ENCODE measurements around the gene NPAT. TPM values are rescaled to one million over a fixed set of nuclear protein-coding genes. Genes with fewer than 3 reads are reported as not detected.
"Not testable (repeated sequence)": the region's sequence is repeated elsewhere in the genome, so short reads cannot be mapped to it uniquely, and the experiment has no call there.

The NPAT gene
- total RNA-seq, 2 donors from 2014 or later = 21.8 to 23.8 TPM

DNA sequence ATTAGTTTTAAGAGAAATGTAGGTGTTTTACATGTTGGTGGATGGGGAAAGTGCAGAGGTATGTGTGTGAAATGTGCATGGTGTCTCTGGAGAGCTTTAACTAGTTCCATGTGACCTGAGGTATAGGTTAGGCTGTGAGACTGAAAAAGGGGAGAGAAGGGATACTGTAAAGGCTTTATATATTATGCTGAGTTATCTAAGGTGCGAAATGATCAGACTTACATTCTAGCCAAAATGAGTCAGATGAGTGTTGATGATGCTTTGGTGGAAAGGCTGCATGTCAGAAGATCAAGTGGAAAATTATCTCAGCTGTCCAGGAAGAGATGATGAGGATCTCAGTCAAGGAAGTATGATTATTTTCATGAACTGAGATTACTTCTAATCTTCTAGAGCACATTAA, 85.2 kb downstream of the NPAT start:
- Mint-ChIP-seq H3K9me3 (no peaks in the 10 kb centered on the region), H3K4me1 (no peaks in the 10 kb centered on the region), H3K4me3 (no peak overlapping the region), H3K36me3 (ENCODE audit: low read depth) (peaks cover 39% of the 10 kb centered on the region), H3K27ac (no peak overlapping the region), H3K27me3 (ENCODE audit: insufficient read depth) (no peaks in the 10 kb centered on the region)
- Histone ChIP-seq H3K27ac (ENCODE audit: low read depth, low read length) (no peak overlapping the region), H3K9me3 (ENCODE audit: control insufficient read depth, low read length) (no peaks in the 10 kb centered on the region), H3K27me3 (ENCODE audit: control insufficient read depth, insufficient read depth, low read length, poor library complexity, severe bottlenecking) (no peaks in the 10 kb centered on the region), H3K4me3 (ENCODE audit: low read length) (no peak overlapping the region), H3K4me1 (ENCODE audit: control insufficient read depth, insufficient read depth, low read length) (no peaks in the 10 kb centered on the region), H3K9ac (ENCODE audit: extremely low read depth, low read length, poor library complexity, severe bottlenecking) (no peak overlapping the region), H3K36me3 (ENCODE audit: control insufficient read depth, insufficient read depth, low read length) (peaks cover 11% of the 10 kb centered on the region)
- WGBS, 2 experiments (ENCODE audit: insufficient coverage in 1 of 2, insufficient read length in 1 of 2) = 89 to 100% methylated on average over 1 of the region's 1 CpG
- TF ChIP-seq, protein P1, sequence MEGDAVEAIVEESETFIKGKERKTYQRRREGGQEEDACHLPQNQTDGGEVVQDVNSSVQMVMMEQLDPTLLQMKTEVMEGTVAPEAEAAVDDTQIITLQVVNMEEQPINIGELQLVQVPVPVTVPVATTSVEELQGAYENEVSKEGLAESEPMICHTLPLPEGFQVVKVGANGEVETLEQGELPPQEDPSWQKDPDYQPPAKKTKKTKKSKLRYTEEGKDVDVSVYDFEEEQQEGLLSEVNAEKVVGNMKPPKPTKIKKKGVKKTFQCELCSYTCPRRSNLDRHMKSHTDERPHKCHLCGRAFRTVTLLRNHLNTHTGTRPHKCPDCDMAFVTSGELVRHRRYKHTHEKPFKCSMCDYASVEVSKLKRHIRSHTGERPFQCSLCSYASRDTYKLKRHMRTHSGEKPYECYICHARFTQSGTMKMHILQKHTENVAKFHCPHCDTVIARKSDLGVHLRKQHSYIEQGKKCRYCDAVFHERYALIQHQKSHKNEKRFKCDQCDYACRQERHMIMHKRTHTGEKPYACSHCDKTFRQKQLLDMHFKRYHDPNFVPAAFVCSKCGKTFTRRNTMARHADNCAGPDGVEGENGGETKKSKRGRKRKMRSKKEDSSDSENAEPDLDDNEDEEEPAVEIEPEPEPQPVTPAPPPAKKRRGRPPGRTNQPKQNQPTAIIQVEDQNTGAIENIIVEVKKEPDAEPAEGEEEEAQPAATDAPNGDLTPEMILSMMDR (conservative IDR thresholded peaks at IDR 0.05) = no peak
- no peak for DNase-seq

DNA sequence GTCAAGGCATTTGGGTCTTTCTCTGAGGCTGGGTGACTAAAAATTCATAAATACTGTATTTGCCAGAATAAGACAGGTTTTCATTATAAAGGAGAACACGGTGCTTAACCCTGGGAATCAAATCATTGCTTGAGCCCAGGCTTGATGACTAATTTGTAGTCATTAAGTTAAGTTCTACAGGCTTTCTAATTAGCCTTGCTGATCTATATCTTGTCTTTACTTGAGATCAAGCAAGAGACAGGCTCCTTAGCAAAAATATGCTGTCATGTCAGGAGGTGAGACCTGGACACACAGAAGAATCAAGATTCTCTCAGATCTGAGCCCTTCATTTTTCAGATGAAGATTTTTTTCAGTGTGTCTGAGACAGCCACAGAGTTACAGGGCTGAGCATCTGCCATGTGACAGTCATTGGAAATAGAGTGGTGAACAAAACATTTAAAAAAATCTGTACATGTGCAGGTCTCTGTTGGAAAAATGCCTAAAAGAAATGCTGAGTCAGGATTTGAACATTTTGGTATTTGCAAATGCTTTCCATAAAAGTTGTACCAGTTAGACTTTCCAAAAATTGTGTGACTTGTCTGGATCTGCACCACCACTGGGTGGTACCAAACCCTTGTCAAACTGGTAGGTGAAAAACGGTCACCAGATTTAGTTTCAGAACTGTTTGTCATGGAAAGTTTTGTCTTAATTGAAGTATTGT, 86.4 kb downstream of the NPAT start:
- no peaks in the 10 kb centered on the region for H3K9me3 ChIP-seq (ENCODE audit: control insufficient read depth, low read length)
- no peaks in the 10 kb centered on the region for H3K4me1 ChIP-seq (ENCODE audit: control insufficient read depth, insufficient read depth, low read length)
- H3K27me3 ChIP-seq (ENCODE audit: control insufficient read depth, insufficient read depth, low read length, poor library complexity, severe bottlenecking) = no peaks in the 10 kb centered on the region
- no peaks in the 10 kb centered on the region for H3K9me3 Mint-ChIP-seq
- no peak overlapping the region for H3K27ac ChIP-seq (ENCODE audit: low read depth, low read length)
- H3K4me3 ChIP-seq (ENCODE audit: low read length) = no peak overlapping the region
- 92 to 98% methylated on average over 1 to 2 of the region's 2 CpGs for WGBS, 2 experiments (ENCODE audit: insufficient coverage in 1 of 2, insufficient read length in 1 of 2)
- TF ChIP-seq, protein P1 (conservative IDR thresholded peaks at IDR 0.05) = peak; percentile 57
- H3K9ac ChIP-seq (ENCODE audit: extremely low read depth, low read length, poor library complexity, severe bottlenecking) = no peak overlapping the region
- DNase-seq = no peak
- no peak overlapping the region for H3K27ac Mint-ChIP-seq
- no peaks in the 10 kb centered on the region for H3K4me1 Mint-ChIP-seq
- H3K27me3 Mint-ChIP-seq (ENCODE audit: insufficient read depth) = no peaks in the 10 kb centered on the region
- H3K36me3 ChIP-seq (ENCODE audit: control insufficient read depth, insufficient read depth, low read length) = peaks cover 8% of the 10 kb centered on the region
- peaks cover 35% of the 10 kb centered on the region for H3K36me3 Mint-ChIP-seq (ENCODE audit: low read depth)
- H3K4me3 Mint-ChIP-seq = no peak overlapping the region

DNA sequence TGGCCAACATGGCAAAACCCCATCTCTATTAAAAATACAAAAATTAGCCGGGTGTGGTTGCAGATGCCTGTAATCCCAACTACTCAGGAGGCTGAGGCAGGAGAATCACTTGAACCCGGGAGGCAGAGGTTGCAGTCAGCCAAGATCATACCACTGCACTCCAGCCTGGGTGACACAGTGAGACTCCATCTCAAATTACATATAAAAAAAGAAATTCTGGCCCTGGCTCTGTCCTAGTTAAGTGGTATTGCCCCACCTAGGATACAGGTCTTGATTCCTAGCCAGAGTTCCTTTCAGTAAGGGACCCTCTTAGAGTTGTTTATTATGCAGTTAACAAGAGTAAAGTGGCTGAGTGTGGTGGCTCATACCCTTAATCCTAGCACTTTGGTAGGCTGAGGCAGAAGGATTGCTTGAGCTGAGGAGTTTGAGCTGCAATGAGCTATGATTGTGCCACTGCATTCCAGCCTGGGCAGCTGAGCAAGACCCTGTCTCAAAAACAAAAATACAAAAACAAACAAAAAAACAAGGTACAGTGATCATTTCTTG, 89.4 kb downstream of the NPAT start:
- DNase-seq; H3K36me3 ChIP-seq (ENCODE audit: control insufficient read depth, insufficient read depth, low read length); H3K27ac Mint-ChIP-seq; H3K9me3 ChIP-seq (ENCODE audit: control insufficient read depth, low read length); H3K4me3 Mint-ChIP-seq; H3K27me3 Mint-ChIP-seq (ENCODE audit: insufficient read depth); H3K4me1 Mint-ChIP-seq; H3K4me3 ChIP-seq (ENCODE audit: low read length); H3K4me1 ChIP-seq (ENCODE audit: control insufficient read depth, insufficient read depth, low read length); H3K27ac ChIP-seq (ENCODE audit: low read depth, low read length); H3K9ac ChIP-seq (ENCODE audit: extremely low read depth, low read length, poor library complexity, severe bottlenecking); H3K27me3 ChIP-seq (ENCODE audit: control insufficient read depth, insufficient read depth, low read length, poor library complexity, severe bottlenecking); H3K9me3 Mint-ChIP-seq: not testable (repeated sequence)
- peaks cover 18% of the 10 kb centered on the region for H3K36me3 Mint-ChIP-seq (ENCODE audit: low read depth)
- 90 to 100% methylated on average over 1 to 2 of the region's 2 CpGs for WGBS, 2 experiments (ENCODE audit: insufficient coverage in 1 of 2, insufficient read length in 1 of 2)
